ENCODE measurements around the gene CCDC40. TPM values are rescaled to one million over a fixed set of nuclear protein-coding genes. Genes with fewer than 3 reads are reported as not detected.

Gene CCDC40
- total RNA-seq, 1 experiment from 2014 or later: 7.5 TPM

DNA sequence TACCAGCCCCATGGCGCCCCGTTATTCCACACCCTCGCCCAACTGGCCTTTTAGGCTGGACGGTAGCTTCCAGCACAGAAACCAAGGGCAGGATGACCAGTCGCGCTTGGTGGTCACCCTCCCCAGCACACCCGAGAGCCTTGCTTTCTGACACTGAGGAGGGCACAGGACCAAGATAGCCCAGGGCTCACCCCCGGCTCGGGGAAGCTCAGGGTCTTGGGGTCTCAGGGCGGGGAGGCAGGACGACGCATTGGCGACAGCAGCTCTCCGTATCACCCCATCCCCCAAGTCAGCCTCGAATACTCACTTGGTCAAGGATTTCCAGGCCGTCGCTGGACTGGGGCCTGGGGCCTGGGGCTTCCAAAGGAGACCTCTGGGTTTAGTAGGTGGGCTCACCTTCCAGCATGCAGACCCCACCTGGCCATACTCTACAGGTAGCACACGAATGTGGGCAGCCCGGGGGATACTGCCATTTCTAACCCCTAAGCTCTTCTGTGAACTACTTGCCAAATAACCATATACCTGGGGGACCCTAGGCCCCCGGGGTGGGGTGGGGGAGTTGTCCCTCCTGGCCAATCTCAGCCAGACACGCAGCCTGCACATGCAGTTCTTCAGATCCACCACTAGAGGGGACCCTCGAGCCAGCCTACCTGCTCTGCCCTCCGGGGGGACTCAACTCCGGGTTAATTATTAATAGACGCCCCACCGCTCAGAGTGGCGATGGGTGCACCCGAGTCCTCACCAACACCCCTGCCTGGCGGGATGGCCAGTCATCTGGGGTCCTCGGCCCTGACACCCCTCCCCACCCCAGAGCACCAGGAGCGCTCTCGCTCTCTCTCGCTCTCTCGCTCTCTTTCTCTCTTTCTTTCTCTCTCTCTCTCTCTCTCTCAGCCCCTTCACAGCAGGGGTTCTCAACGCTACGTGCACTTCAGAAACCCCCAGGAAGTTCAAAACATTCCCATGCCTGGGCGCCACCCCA is 30.8 kb upstream of the CCDC40 start:
- POLR2A ChIA-PET (ENCODE audit: unreplicated experiment): no interaction called here
- Histone ChIP-seq H4K20me1 (ENCODE audit: low read length) (no peaks in the 10 kb centered on the region), H3K4me3 (ENCODE audit: low read length) (peak overlapping the region; percentile 65)

DNA sequence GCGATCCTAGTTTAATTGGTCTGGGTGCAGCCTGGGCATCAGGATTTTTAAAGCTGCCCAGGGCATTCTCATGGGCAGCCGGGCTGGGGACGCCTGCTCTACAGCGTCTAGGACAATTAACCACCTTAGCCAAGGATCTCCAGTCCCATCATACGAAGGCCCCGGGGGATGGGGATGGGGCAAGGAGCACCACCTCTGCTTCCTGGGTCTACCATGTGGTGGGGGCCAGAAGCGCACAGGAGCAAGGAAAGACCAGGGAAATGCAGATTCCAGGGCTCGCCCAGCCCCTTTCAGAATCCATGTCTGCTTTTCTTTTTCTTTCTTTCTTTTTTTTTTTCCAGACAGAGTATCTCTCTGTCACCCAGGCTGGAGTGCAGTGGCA is 30.1 kb upstream of the CCDC40 start:
- ChIA-PET POLR2A (ENCODE audit: unreplicated experiment) (interaction anchor here (0.5 kb wide), 1 partner anchor 108 kb away, joined by 3 read pairs; no protein-coding TSS in a partner anchor), CTCF (interaction anchor here (0.6 to 1.1 kb wide), 4 partner anchors 23 to 198 kb away, joined by 3 to 13 read pairs (median 6); no protein-coding TSS in a partner anchor)
- Histone ChIP-seq H2AFZ (ENCODE audit: low read length) (peak overlapping the region; percentile 80), H3K27ac (ENCODE audit: low read length) (no peak overlapping the region), H3F3A (ENCODE audit: low read length, unreplicated experiment) (no peaks in the 10 kb centered on the region), H3K9me2 (replicated peaks; ENCODE audit: low read length) (no peaks in the 10 kb centered on the region), H4K20me1 (ENCODE audit: low read length) (no peaks in the 10 kb centered on the region), H3K9me3 (ENCODE audit: low read length) (no peaks in the 10 kb centered on the region), H3K4me2 (ENCODE audit: low read length) (peak overlapping the region; percentile 85), H3K4me3 (ENCODE audit: low read length) (peak overlapping the region; percentile 65), H3K79me2 (ENCODE audit: low read length) (no peaks in the 10 kb centered on the region), H3K4me1 (ENCODE audit: insufficient read depth, low read length) (peaks cover 8% of the 10 kb centered on the region; the same call in 1 of the 2 replicates), H3K27me3 (ENCODE audit: low read length) (no peaks in the 10 kb centered on the region), H3K36me3 (ENCODE audit: low read depth, low read length) (no peaks in the 10 kb centered on the region), H3K9ac (ENCODE audit: low read length) (peak overlapping the region; percentile 7; the same call in 1 of the 2 replicates)
- intact Hi-C loops (cut with micrococcal nuclease): loop anchor here (1.0 to 5.0 kb wide), 2 partner anchors 76 to 96 kb away; no protein-coding TSS in a partner anchor
- TF ChIP-seq EZH2 (IDR thresholded peaks at IDR 0.05; ENCODE audit: low read length, unreplicated experiment) (no peak), EZH2phosphoT487 (IDR thresholded peaks at IDR 0.05; ENCODE audit: borderline replicate concordance, low read length) (no peak)
- TF ChIP-seq, protein P1, sequence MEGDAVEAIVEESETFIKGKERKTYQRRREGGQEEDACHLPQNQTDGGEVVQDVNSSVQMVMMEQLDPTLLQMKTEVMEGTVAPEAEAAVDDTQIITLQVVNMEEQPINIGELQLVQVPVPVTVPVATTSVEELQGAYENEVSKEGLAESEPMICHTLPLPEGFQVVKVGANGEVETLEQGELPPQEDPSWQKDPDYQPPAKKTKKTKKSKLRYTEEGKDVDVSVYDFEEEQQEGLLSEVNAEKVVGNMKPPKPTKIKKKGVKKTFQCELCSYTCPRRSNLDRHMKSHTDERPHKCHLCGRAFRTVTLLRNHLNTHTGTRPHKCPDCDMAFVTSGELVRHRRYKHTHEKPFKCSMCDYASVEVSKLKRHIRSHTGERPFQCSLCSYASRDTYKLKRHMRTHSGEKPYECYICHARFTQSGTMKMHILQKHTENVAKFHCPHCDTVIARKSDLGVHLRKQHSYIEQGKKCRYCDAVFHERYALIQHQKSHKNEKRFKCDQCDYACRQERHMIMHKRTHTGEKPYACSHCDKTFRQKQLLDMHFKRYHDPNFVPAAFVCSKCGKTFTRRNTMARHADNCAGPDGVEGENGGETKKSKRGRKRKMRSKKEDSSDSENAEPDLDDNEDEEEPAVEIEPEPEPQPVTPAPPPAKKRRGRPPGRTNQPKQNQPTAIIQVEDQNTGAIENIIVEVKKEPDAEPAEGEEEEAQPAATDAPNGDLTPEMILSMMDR (conservative IDR thresholded peaks at IDR 0.05; ENCODE audit: low read depth, low read length): no peak
- DNase-seq: no peak
- BruUV-seq (replicated peaks): no TSS peak
- peak; percentile 33 for ATAC-seq

More for the DNA sequence above, 30.8 kb upstream of the CCDC40 start:
- H3K79me2 ChIP-seq (ENCODE audit: low read length): no peaks in the 10 kb centered on the region
- H3K4me1 ChIP-seq (ENCODE audit: insufficient read depth, low read length): peaks cover 8% of the 10 kb centered on the region; the same call in 1 of the 2 replicates
- H3K9me3 ChIP-seq (ENCODE audit: low read length): no peaks in the 10 kb centered on the region
- peak overlapping the region; percentile 85 for H3K4me2 ChIP-seq (ENCODE audit: low read length)
- peak; percentile 77 for DNase-seq
- H3F3A ChIP-seq (ENCODE audit: low read length, unreplicated experiment): no peaks in the 10 kb centered on the region
- peak overlapping the region; percentile 80 for H2AFZ ChIP-seq (ENCODE audit: low read length)
- TF ChIP-seq EZH2 (IDR thresholded peaks at IDR 0.05; ENCODE audit: low read length, unreplicated experiment): no peak
- TF ChIP-seq, protein P1 (conservative IDR thresholded peaks at IDR 0.05; ENCODE audit: low read depth, low read length): peak; percentile 99
- no peaks in the 10 kb centered on the region for H3K9me2 ChIP-seq (replicated peaks; ENCODE audit: low read length)
- intact Hi-C loops (cut with micrococcal nuclease): loop anchor here (1.0 to 5.0 kb wide), 2 partner anchors 77 to 97 kb away; no protein-coding TSS in a partner anchor
- ATAC-seq: peak; percentile 64
- BruUV-seq (replicated peaks): no TSS peak
- no peaks in the 10 kb centered on the region for H3K27me3 ChIP-seq (ENCODE audit: low read length)
- no peaks in the 10 kb centered on the region for H3K36me3 ChIP-seq (ENCODE audit: low read depth, low read length)
- H3K9ac ChIP-seq (ENCODE audit: low read length): peak overlapping the region; percentile 7; the same call in 1 of the 2 replicates
- CTCF ChIA-PET: interaction anchor here (0.6 to 1.1 kb wide), 4 partner anchors 23 to 197 kb away, joined by 3 to 13 read pairs (median 6); no protein-coding TSS in a partner anchor
- no peak overlapping the region for H3K27ac ChIP-seq (ENCODE audit: low read length)
